Stimulated activated CD4-positive, alpha-beta T cell treated with anti-CD3 and anti-CD28 coated beads, TNF-alpha, amount 100 ng/mL, for 4 hours (primary cell): ENCODE results near the gene ROBO1.
"Not testable (repeated sequence)": the region's sequence is repeated elsewhere in the genome, so short reads cannot be mapped to it uniquely, and the experiment has no call there.

Experiments
- DNase-seq, 3 experiments: peaks; one replicate each; pipeline ENCODE4 v3.0.0-alpha.2; 2020; ENCODE audit warnings: low read depth in 3 of 3

Gene ROBO1

GRCh38 chr3:78741066-78741645 lies 1026.6 kb downstream of the ROBO1 start:
- DNase-seq: no peak

- DNase-seq: no peak
Measured at GRCh38 chr3:78738833-78739232, 1029.0 kb downstream of the ROBO1 start.

- no peak for DNase-seq
Measured at GRCh38 chr3:78737988-78738387, 1029.8 kb downstream of the ROBO1 start.

GRCh38 chr3:78736863-78737262 lies 1030.9 kb downstream of the ROBO1 start:
- DNase-seq: no peak

- no peak for DNase-seq
Measured at GRCh38 chr3:78734048-78734637, 1033.7 kb downstream of the ROBO1 start.

- DNase-seq: no peak
Measured at GRCh38 chr3:78732893-78733292, 1034.9 kb downstream of the ROBO1 start.

GRCh38 chr3:78732471-78732870 lies 1035.3 kb downstream of the ROBO1 start:
- DNase-seq: no peak

GRCh38 chr3:78729946-78730345 lies 1037.9 kb downstream of the ROBO1 start:
- DNase-seq: no peak

- no peak for DNase-seq
Measured at GRCh38 chr3:78728406-78729145, 1039.2 kb downstream of the ROBO1 start.

- no peak for DNase-seq
Measured at GRCh38 chr3:78726545-78726944, 1041.3 kb downstream of the ROBO1 start.

GRCh38 chr3:78725703-78726246 lies 1042.0 kb downstream of the ROBO1 start:
- no peak for DNase-seq

- DNase-seq: no peak
Measured at GRCh38 chr3:78724859-78725258, 1042.9 kb downstream of the ROBO1 start.

GRCh38 chr3:78724364-78724763 lies 1043.4 kb downstream of the ROBO1 start:
- DNase-seq: not testable (repeated sequence)

- no peak for DNase-seq
Measured at GRCh38 chr3:78721771-78722543, 1045.8 kb downstream of the ROBO1 start.

GRCh38 chr3:78718707-78719106 lies 1049.1 kb downstream of the ROBO1 start:
- no peak for DNase-seq

GRCh38 chr3:78717041-78717440 lies 1050.8 kb downstream of the ROBO1 start:
- no peak for DNase-seq

- no peak for DNase-seq
Measured at GRCh38 chr3:78712941-78713340, 1054.9 kb downstream of the ROBO1 start.

- DNase-seq: no peak
Measured at GRCh38 chr3:78712270-78712669, 1055.5 kb downstream of the ROBO1 start.

GRCh38 chr3:78708565-78709073 lies 1059.2 kb downstream of the ROBO1 start:
- no peak for DNase-seq

- no peak for DNase-seq
Measured at GRCh38 chr3:78707609-78708008, 1060.2 kb downstream of the ROBO1 start.

GRCh38 chr3:78706906-78707523 lies 1060.8 kb downstream of the ROBO1 start:
- no peak for DNase-seq
